Suprapubic skin (tissue), 4 donors: ENCODE data around the gene STON2. TPM values are rescaled to one million over a fixed set of nuclear protein-coding genes. Genes with fewer than 3 reads are reported as not detected.

Experiments used
- DNase-seq, 2 donors: peaks; one replicate each; pipeline ENCODE4 v3.0.0-alpha.2; 2019; ENCODE audit warnings: low spot score in 2 of 2
- H3K27ac ChIP-seq: fragments of 200-600 bp; sonication (generic); one replicate; pipeline ENCODE4 v1.5.1; 2019
- H3K27me3 ChIP-seq: fragments of 200-600 bp; sonication (generic); one replicate; pipeline ENCODE4 v1.5.1; 2019
- H3K36me3 ChIP-seq: fragments of 200-600 bp; sonication (generic); one replicate; pipeline ENCODE4 v1.5.1; 2019
- H3K4me1 ChIP-seq: fragments of 200-600 bp; sonication (generic); one replicate; pipeline ENCODE4 v1.5.1; 2019
- H3K4me3 ChIP-seq: fragments of 200-600 bp; sonication (generic); one replicate; pipeline ENCODE4 v1.5.1; 2019; ENCODE audit warnings: mild to moderate bottlenecking
- H3K9me3 ChIP-seq: fragments of 200-600 bp; sonication (generic); one replicate; pipeline ENCODE4 v1.5.1; 2019
- CTCF ChIP-seq, 2 donors: fragments of 200-600 bp in 1 of 2; fragments of 450-650 bp in 1 of 2; sonication (generic) in 1 of 2; IDR thresholded peaks; one replicate each; pipeline ENCODE4 v1.5.1; 2016 to 2019; ENCODE audit warnings: antibody characterized with exemption in 2 of 2, mild to moderate bottlenecking in 1 of 2, moderate library complexity in 1 of 2
- EP300 ChIP-seq: sonication (generic); formaldehyde crosslinking; IDR thresholded peaks from one replicate; pipeline ENCODE4 v1.6.1; 2017; ENCODE audit warnings: antibody characterized with exemption
- POLR2A ChIP-seq, 2 donors: fragments of 450-650 bp; IDR thresholded peaks; one replicate each; pipeline ENCODE4 v1.6.1; 2017; ENCODE audit warnings: antibody characterized with exemption in 2 of 2, mild to moderate bottlenecking in 2 of 2, moderate library complexity in 2 of 2
- POLR2AphosphoS5 ChIP-seq, 3 donors: sonication (generic); formaldehyde crosslinking; IDR thresholded peaks; one replicate each; pipeline ENCODE4 v1.6.1; 2017; ENCODE audit warnings: antibody characterized with exemption in 3 of 3
- WGBS: methylation state at CpG from one replicate; pipeline ENCODE4 v1.1.5; 2018; 5-methylcytosine and 5-hydroxymethylcytosine counted together
- total RNA-seq, 4 donors: library from RNA; depleted of rRNA; stranded (reverse); fragments of >200 nt; gene quantifications; one replicate each; pipeline ENCODE4 v1.1.0, GENCODE V29; 2016

The STON2 gene
- total RNA-seq, 4 donors from 2014 or later: 19.1 to 39.5 (median 22.8) TPM

GRCh38 chr14:81396113-81396512, 4.0 kb downstream of the STON2 start:
- TF ChIP-seq POLR2A (IDR thresholded peaks at IDR 0.05) (no peak), EP300 (no peak), CTCF (IDR thresholded peaks at IDR 0.05) (no peak), POLR2AphosphoS5 (IDR thresholded peaks at IDR 0.05) (no peak)
- WGBS: 89% methylated on average over 7 of the region's 7 CpGs
- DNase-seq: no peak
- Histone ChIP-seq H3K4me1 (peaks cover 35% of the 10 kb centered on the region), H3K36me3 (no peaks in the 10 kb centered on the region), H3K27ac (no peak overlapping the region), H3K27me3 (no peaks in the 10 kb centered on the region), H3K4me3 (no peak overlapping the region), H3K9me3 (no peaks in the 10 kb centered on the region)

- Histone ChIP-seq H3K36me3 (no peaks in the 10 kb centered on the region), H3K9me3 (no peaks in the 10 kb centered on the region), H3K4me3 (no peak overlapping the region), H3K27ac (no peak overlapping the region), H3K27me3 (no peaks in the 10 kb centered on the region), H3K4me1 (peaks cover 23% of the 10 kb centered on the region)
- no peak for TF ChIP-seq CTCF (IDR thresholded peaks at IDR 0.05)
- TF ChIP-seq POLR2AphosphoS5 (IDR thresholded peaks at IDR 0.05): no peak
- TF ChIP-seq POLR2A (IDR thresholded peaks at IDR 0.05): no peak
- TF ChIP-seq EP300: no peak
- no peak for DNase-seq
- 100% methylated on average over 1 of the region's 1 CpG for WGBS
Measured at GRCh38 chr14:81394739-81395138, 5.4 kb downstream of the STON2 start.

- TF ChIP-seq POLR2A (IDR thresholded peaks at IDR 0.05) (no peak), CTCF (IDR thresholded peaks at IDR 0.05) (no peak)
- no peaks in the 10 kb centered on the region for H3K36me3 ChIP-seq
- 58% methylated on average over 6 of the region's 6 CpGs for WGBS
- DNase-seq: no peak
- H3K9me3 ChIP-seq: no peaks in the 10 kb centered on the region
- H3K27me3 ChIP-seq: no peaks in the 10 kb centered on the region
- H3K4me1 ChIP-seq: peaks cover 7% of the 10 kb centered on the region
- peak overlapping the region; percentile 28 for H3K27ac ChIP-seq
- no peak overlapping the region for H3K4me3 ChIP-seq
Measured at GRCh38 chr14:81392976-81393643, 7.0 kb downstream of the STON2 start.

GRCh38 chr14:81392052-81392451, 8.1 kb downstream of the STON2 start:
- Histone ChIP-seq H3K9me3 (no peaks in the 10 kb centered on the region), H3K4me3 (no peak overlapping the region), H3K27me3 (no peaks in the 10 kb centered on the region), H3K4me1 (peaks cover 6% of the 10 kb centered on the region), H3K27ac (no peak overlapping the region), H3K36me3 (no peaks in the 10 kb centered on the region)
- DNase-seq: no peak
- WGBS: 87% methylated on average over 5 of the region's 5 CpGs
- TF ChIP-seq POLR2AphosphoS5 (IDR thresholded peaks at IDR 0.05): no peak
- TF ChIP-seq POLR2A (IDR thresholded peaks at IDR 0.05): no peak
- TF ChIP-seq EP300: no peak
- TF ChIP-seq CTCF (IDR thresholded peaks at IDR 0.05): no peak

GRCh38 chr14:81390696-81391095, 9.4 kb downstream of the STON2 start:
- DNase-seq: no peak
- Histone ChIP-seq H3K4me1 (peaks cover 6% of the 10 kb centered on the region), H3K4me3 (no peak overlapping the region), H3K36me3 (no peaks in the 10 kb centered on the region), H3K27ac (no peak overlapping the region), H3K27me3 (no peaks in the 10 kb centered on the region), H3K9me3 (no peaks in the 10 kb centered on the region)
- TF ChIP-seq POLR2AphosphoS5 (IDR thresholded peaks at IDR 0.05) (no peak), POLR2A (IDR thresholded peaks at IDR 0.05) (no peak), CTCF (IDR thresholded peaks at IDR 0.05) (no peak), EP300 (no peak)
- WGBS: 57% methylated on average over 3 of the region's 3 CpGs
